OCI-LY3 (cell line): Measurements from ENCODE around the gene FAM181A.

Source experiments
- H2AFZ ChIP-seq: fragments of 200-600, 300-600 bp; shearing (Covaris generic); 2 replicates; pipeline ENCODE4 v1.6.0; 2014; ENCODE audit warnings: antibody characterized with exemption, low read depth, low read length
- H3K27ac ChIP-seq: fragments of 200-600, 300-600 bp; sonication (generic); 2 replicates; pipeline ENCODE4 v1.5.1; 2014; ENCODE audit warnings: mild to moderate bottlenecking, low read length, moderate library complexity, mixed read lengths
- H3K27me3 ChIP-seq: fragments of 200-600, 300-600 bp; sonication (generic); 2 replicates; pipeline ENCODE4 v1.6.1; 2014; ENCODE audit warnings: low read depth, low read length, mixed read lengths
- H3K36me3 ChIP-seq: fragments of 200-600, 300-600 bp; sonication (generic); replicated peaks from 2 replicates; pipeline ENCODE3; 2014; ENCODE audit warnings: low read depth, low read length, mixed read lengths
- H3K4me1 ChIP-seq: fragments of 300-600, 200-600 bp; sonication (generic); 2 replicates; pipeline ENCODE4 v1.6.1; 2014; ENCODE audit warnings: low read length, mixed read lengths
- H3K4me2 ChIP-seq: fragments of 200-600, 300-600 bp; sonication (generic); 2 replicates; pipeline ENCODE4 v1.6.1; 2014; ENCODE audit warnings: low read length, mixed read lengths
- H3K4me3 ChIP-seq: fragments of 300-600, 200-600 bp; sonication (generic); 2 replicates; pipeline ENCODE4 v1.5.1; 2014; ENCODE audit warnings: antibody characterized with exemption, mild to moderate bottlenecking, low read length, moderate library complexity
- H3K79me2 ChIP-seq: fragments of 300-600, 200-600 bp; shearing (Covaris generic); 2 replicates; pipeline ENCODE4 v1.6.1; 2014; ENCODE audit warnings: mild to moderate bottlenecking, low read length, mixed read lengths
- H3K9ac ChIP-seq: fragments of 300-600, 200-600 bp; shearing (Covaris generic); 2 replicates; pipeline ENCODE4 v1.6.0; 2014; ENCODE audit warnings: mild to moderate bottlenecking, low read length, moderate library complexity
- H3K9me3 ChIP-seq: fragments of 200-600, 300-600 bp; shearing (Covaris generic); 2 replicates; pipeline ENCODE4 v1.6.1; 2014; ENCODE audit warnings: low read length, mixed read lengths; ENCODE audit not compliant: insufficient read depth
- H4K20me1 ChIP-seq: fragments of 200-600, 300-600 bp; sonication (generic); 2 replicates; pipeline ENCODE4 v1.6.1; 2016; ENCODE audit warnings: low read length, mixed read lengths; ENCODE audit not compliant: insufficient read depth
- EZH2phosphoT487 ChIP-seq: fragments of 200-600 bp; shearing (Covaris generic); IDR thresholded peaks from 2 replicates; pipeline ENCODE4 v1.6.1; 2018; ENCODE audit warnings: antibody characterized with exemption, mixed run types, low read depth
- TF ChIP-seq, protein P1 (sequence below): fragments of 200-600, 300-600 bp; sonication (generic); IDR thresholded peaks from 2 replicates; pipeline ENCODE4 v1.5.1; 2014; ENCODE audit warnings: antibody characterized with exemption, low read length, low read depth

Gene FAM181A

DNA sequence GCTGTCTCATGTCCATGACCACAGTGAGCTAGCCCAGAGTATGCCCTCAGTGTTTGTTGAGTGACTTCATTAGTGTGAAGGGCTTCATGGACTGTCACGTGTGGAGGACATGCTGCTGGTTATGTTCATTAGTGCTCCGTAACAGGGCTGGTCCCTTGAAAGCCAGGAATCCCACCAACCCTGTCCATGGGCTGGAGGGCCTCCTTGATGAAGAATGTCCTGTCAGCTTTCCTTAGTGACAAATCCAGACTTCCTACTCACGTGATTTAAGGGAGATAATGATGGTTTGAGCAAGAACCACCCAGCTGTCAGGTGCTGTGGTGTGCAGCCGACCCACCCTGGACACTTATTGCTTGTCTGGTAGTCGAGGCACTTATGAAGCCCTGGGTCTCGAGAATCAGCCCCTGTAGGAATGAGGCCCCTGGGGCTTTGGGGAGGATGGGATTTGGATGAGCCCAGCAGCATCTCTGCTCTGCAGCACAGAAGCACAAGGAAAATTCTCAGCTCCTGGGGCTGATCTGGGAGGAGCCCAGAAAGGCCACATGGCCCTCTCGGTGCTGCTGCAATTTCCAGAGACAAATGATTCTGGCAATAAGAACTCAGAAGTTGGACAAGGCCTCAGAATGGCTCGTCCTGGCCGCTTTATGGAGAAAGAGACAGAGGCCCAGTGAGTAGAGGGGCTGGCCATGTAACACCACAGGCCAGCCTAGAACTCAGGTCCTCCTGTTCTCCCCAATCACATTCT is 37.2 kb upstream of the FAM181A start:
- Histone ChIP-seq H3K9ac (no peak overlapping the region), H3K36me3 (no peaks in the 10 kb centered on the region), H3K79me2 (no peaks in the 10 kb centered on the region), H3K4me3 (no peak overlapping the region), H3K27ac (no peak overlapping the region), H3K9me3 (peaks cover 5% of the 10 kb centered on the region; the same call in 1 of the 2 replicates), H3K27me3 (peaks cover 8% of the 10 kb centered on the region; the same call in 1 of the 2 replicates), H2AFZ (no peak overlapping the region), H3K4me2 (no peak overlapping the region), H4K20me1 (no peaks in the 10 kb centered on the region), H3K4me1 (no peaks in the 10 kb centered on the region)
- no peak for TF ChIP-seq EZH2phosphoT487
- TF ChIP-seq, protein P1, sequence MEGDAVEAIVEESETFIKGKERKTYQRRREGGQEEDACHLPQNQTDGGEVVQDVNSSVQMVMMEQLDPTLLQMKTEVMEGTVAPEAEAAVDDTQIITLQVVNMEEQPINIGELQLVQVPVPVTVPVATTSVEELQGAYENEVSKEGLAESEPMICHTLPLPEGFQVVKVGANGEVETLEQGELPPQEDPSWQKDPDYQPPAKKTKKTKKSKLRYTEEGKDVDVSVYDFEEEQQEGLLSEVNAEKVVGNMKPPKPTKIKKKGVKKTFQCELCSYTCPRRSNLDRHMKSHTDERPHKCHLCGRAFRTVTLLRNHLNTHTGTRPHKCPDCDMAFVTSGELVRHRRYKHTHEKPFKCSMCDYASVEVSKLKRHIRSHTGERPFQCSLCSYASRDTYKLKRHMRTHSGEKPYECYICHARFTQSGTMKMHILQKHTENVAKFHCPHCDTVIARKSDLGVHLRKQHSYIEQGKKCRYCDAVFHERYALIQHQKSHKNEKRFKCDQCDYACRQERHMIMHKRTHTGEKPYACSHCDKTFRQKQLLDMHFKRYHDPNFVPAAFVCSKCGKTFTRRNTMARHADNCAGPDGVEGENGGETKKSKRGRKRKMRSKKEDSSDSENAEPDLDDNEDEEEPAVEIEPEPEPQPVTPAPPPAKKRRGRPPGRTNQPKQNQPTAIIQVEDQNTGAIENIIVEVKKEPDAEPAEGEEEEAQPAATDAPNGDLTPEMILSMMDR, result no peak

DNA sequence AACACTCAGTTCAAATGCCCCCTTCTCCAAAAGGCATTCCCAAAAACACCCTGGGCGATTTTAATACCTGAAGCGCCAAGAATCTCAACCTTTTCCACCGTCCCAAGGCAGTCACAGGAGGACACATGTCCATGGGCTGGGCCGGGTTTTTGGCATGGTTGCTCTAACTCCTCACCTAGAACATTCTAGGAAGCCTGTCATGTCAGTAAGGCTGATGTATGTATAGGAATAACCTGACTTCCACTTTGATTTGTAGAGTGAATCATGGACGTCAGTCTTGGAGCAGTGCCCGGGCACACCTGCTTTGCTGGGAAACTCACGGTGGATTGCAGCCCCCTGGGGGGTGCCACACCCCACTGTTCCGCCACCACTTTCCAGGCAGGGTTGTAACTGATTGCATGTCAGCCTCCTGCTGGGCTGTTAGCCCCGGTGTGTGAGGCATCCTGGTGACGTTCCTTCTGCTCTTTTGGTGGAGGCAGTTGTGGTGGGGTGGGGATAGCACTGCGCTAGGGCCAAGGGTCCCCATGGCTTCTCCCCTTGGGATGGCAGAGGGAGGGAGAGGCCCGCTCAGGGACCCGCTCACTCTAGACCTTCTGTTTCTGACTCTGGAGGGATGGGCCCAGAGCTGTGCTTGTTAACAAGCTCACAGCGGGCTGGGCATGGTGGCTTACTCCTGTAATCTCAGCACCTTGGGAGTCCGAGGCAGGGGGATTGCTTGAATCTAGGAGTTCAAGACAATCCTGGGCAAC is 35.2 kb upstream of the FAM181A start:
- no peaks in the 10 kb centered on the region for H3K79me2 ChIP-seq
- H3K27ac ChIP-seq, result no peak overlapping the region
- H2AFZ ChIP-seq, result no peak overlapping the region
- no peaks in the 10 kb centered on the region for H3K9me3 ChIP-seq
- H3K36me3 ChIP-seq, result no peaks in the 10 kb centered on the region
- no peaks in the 10 kb centered on the region for H3K4me1 ChIP-seq
- H3K4me2 ChIP-seq, result no peak overlapping the region
- no peak for TF ChIP-seq EZH2phosphoT487
- TF ChIP-seq, protein P1, result no peak
- H3K4me3 ChIP-seq, result no peak overlapping the region
- H3K27me3 ChIP-seq, result peaks cover 8% of the 10 kb centered on the region; the same call in 1 of the 2 replicates
- H4K20me1 ChIP-seq, result no peaks in the 10 kb centered on the region
- no peak overlapping the region for H3K9ac ChIP-seq

DNA sequence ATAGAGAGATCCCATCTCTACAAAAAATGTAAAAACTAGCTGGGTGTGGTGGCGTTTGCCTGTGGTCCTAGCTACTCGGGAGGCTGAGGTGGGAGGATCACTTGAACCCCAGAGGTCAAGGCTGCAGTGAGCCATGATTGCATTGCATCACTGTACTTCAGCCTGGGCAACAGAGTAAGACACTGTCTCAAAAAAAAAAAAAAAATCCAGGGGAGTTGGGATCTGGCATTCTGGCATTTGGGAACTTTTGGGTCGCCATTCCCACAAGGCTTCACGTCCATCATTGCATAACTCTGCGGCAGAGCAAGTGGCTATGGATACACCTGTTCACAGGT is 34.7 kb upstream of the FAM181A start:
- no peak overlapping the region for H3K9ac ChIP-seq
- no peaks in the 10 kb centered on the region for H3K79me2 ChIP-seq
- no peak overlapping the region for H3K4me3 ChIP-seq
- H3K9me3 ChIP-seq, result no peaks in the 10 kb centered on the region
- no peak overlapping the region for H3K27ac ChIP-seq
- no peak overlapping the region for H3K4me2 ChIP-seq
- H4K20me1 ChIP-seq, result no peaks in the 10 kb centered on the region
- no peak for TF ChIP-seq EZH2phosphoT487
- TF ChIP-seq, protein P1, result no peak
- H3K4me1 ChIP-seq, result no peaks in the 10 kb centered on the region
- H2AFZ ChIP-seq, result no peak overlapping the region
- H3K36me3 ChIP-seq, result no peaks in the 10 kb centered on the region
- peaks cover 5% of the 10 kb centered on the region; the same call in 1 of the 2 replicates for H3K27me3 ChIP-seq

DNA sequence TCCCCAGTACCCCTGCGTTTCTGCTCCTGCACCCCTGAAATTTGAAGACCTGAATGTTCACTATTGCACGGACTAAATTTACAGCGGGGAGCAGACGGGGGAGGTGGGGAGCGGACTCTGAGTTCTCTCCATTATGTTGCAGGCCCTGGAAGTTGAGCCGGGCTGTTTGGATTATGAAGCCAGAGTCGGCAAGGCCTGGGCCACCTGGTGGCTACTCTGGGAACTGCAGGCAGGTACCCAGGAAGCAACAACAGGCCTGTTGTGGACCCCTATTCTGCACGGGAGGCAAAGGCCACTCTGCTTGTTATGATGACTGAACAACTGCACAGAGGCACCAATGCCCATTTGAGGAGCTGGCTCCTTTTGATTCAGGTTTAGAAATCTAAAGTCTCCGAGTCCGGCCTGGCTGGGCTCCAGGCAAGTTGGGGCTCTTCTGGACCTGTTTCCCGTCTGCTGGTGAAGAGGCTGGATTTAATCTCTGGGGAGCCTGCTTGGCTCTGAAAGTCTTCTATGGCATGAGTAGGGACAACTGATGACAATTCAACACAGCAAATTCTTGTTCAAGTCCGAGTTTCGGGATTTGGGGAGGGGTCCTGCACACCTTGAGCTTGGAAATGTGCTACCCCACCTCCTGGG is 34.1 kb upstream of the FAM181A start:
- H3K4me2 ChIP-seq, result no peak overlapping the region
- no peak overlapping the region for H2AFZ ChIP-seq
- TF ChIP-seq EZH2phosphoT487, result no peak
- TF ChIP-seq, protein P1, result peak; percentile 94
- no peaks in the 10 kb centered on the region for H3K9me3 ChIP-seq
- no peak overlapping the region for H3K27ac ChIP-seq
- H3K36me3 ChIP-seq, result no peaks in the 10 kb centered on the region
- H4K20me1 ChIP-seq, result no peaks in the 10 kb centered on the region
- H3K9ac ChIP-seq, result no peak overlapping the region
- H3K4me1 ChIP-seq, result no peaks in the 10 kb centered on the region
- no peaks in the 10 kb centered on the region for H3K79me2 ChIP-seq
- H3K4me3 ChIP-seq, result no peak overlapping the region
- peaks cover 3% of the 10 kb centered on the region; the same call in 1 of the 2 replicates for H3K27me3 ChIP-seq
